Thymus (tissue), 11 donors: ENCODE measurements around the gene UNC13D. TPM values are rescaled to one million over a fixed set of nuclear protein-coding genes. Genes with fewer than 3 reads are reported as not detected.
A peak's percentile ranks its signal among the peaks of the same experiment; 100 is the strongest.

Experiments
- DNase-seq, 9 donors: peaks; one replicate each; pipeline ENCODE4 v3.0.0-alpha.2; 2013; ENCODE audit warnings: low spot score in 9 of 9, low read depth in 6 of 9, missing footprints in 1 of 9
- H3K27ac ChIP-seq, 2 donors: one replicate each; pipeline ENCODE4 v1.5.1; 2013; ENCODE audit warnings: control low read depth in 1 of 2, low read depth in 1 of 2, low read length in 1 of 2, mild to moderate bottlenecking in 1 of 2, moderate library complexity in 1 of 2
- H3K27me3 ChIP-seq, 2 donors: one replicate each; pipeline ENCODE4 v1.5.1; 2013; ENCODE audit warnings: low read length in 1 of 2; ENCODE audit not compliant: control insufficient read depth in 2 of 2, insufficient read depth in 1 of 2
- H3K36me3 ChIP-seq, 2 donors: one replicate each; pipeline ENCODE4 v1.5.1; 2013; ENCODE audit warnings: low read length in 1 of 2, mild to moderate bottlenecking in 1 of 2, moderate library complexity in 1 of 2; ENCODE audit not compliant: control insufficient read depth in 2 of 2, insufficient read depth in 2 of 2
- H3K4me1 ChIP-seq, 2 donors: one replicate each; pipeline ENCODE4 v1.5.1; 2013; ENCODE audit warnings: low read length in 2 of 2; ENCODE audit not compliant: control insufficient read depth in 2 of 2, insufficient read depth in 2 of 2
- H3K4me3 ChIP-seq, 2 donors: one replicate each; pipeline ENCODE4 v1.5.1; 2013; ENCODE audit warnings: low read length in 2 of 2, control low read depth in 1 of 2, mild to moderate bottlenecking in 1 of 2
- H3K9me3 ChIP-seq, 2 donors: one replicate each; pipeline ENCODE4 v1.5.1; 2013; ENCODE audit warnings: low read length in 1 of 2, mild to moderate bottlenecking in 1 of 2; ENCODE audit not compliant: control insufficient read depth in 2 of 2, insufficient read depth in 1 of 2
- WGBS: extraction: QIAGEN DNeasy Blood & Tissue Kit; methylation state at CpG from one replicate; pipeline ENCODE4 v1.1.7; 2013; 5-methylcytosine and 5-hydroxymethylcytosine counted together
- polyA plus RNA-seq: library from polyadenylated mRNA; stranded (reverse); fragments of 200-250 nt; gene quantifications from one replicate; pipeline ENCODE4 v1.2.3, GENCODE V29; 2013
- total RNA-seq: library from RNA; stranded (reverse); fragments of 120-200 nt; gene quantifications from one replicate; pipeline ENCODE4 v1.2.4, GENCODE V29; 2013
- donor health status: healthy.

UNC13D gene
- total and polyA plus RNA-seq, 2 donors = 43.2 to 59.1 TPM

DNA sequence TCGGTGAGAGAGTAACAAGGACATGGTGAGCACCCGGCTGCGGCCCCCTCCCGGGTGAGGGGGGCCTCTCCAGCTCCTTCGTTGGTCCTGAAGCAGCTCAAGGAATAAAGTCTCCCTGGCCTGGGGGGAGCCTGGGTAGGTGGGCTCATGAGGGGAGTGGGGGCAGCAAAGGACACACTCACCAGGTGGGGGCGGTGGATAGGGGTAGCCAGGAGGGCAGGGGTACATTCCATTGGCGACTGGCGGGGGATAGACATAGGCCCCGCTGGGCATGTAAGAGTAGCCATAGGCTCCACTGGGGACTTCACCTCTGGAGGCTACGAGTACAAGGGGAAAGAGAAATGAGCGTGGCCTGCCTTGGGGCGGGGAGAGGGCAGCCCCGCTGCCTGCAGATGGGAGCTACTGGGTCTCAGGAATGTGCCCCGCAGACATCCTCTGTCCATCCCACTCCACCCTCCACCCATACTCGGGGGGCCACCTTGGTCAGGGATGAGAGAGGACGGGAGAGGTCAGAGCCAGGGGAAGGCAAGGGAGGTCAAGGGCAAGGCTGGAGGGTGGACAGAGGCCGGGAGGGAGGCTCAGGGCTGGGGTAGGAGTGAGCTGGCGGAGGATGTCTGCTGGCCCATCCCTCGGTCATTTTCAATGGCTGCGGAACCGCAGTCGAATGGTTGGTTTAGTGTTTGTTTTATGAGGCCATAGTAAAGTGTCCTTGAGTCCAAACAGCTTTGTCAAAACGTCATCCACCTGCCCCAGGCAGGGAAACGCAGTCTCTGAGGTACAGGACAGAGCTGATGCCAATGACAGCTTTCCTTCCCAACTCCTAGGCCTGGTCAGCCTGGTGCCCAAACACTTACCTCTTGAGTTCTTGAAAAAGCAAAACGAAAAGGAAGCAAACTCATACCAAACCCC, 3.7 kb upstream of the UNC13D start:
- Histone ChIP-seq H3K4me1 (peaks cover 5 to 46% of the 10 kb centered on the region in 2 donors), H3K4me3 (no peak overlapping the region), H3K36me3 (peaks cover 55 to 59% of the 10 kb centered on the region in 2 donors), H3K27ac (peak overlapping the region in 1 of 2 donors; percentile 37), H3K9me3 (peaks cover 0 to 6% of the 10 kb centered on the region in 2 donors), H3K27me3 (no peaks in the 10 kb centered on the region)
- 96% methylated on average over 25 of the region's 25 CpGs for WGBS
- DNase-seq = no peak

DNA sequence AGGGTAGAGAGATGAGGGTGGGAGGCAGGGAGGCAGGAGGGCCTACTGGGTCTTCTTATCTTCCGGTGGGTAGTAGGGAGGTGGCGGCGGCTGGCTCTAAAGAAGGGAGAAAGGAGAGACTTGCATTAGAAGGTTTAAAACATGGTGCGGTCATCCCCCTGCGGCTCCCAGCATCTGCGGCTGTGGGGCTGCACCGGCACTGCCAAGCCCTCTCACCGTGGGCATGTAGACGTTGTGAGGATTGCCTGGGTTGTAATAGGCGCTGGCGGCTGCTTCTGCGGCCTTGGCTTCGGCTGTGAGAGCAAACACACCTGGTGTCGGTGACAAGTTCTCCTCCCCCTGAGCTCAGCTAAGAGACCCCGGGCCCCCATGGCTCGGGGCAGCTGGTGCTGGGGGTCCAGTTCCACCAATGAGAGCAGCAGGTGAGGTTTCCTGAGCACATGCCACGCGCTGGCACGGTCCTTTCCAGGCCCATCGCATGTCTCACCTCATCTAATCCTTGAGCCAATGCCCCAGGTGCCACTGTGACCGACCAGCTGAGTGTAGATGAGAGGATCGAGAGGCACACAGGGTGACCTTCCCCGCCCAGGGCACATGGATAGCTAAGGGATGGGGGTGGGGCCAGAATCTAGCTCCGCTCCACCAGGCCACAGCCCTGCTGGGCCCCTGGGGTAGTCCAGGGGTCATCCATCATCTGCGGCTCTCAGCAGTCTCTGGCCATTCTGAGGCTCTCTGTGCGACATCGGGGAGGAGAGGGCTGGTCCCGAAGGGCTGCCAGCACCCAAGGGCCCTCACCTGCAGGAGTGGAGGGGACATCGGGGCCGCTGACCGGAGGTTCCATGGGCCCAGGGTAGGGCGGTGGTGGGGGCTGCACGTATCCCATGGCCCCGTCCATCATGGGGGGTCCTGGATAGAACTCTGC, 2.7 kb upstream of the UNC13D start:
- Histone ChIP-seq H3K27ac (no peak overlapping the region), H3K9me3 (peaks cover 0 to 6% of the 10 kb centered on the region in 2 donors), H3K27me3 (no peaks in the 10 kb centered on the region), H3K4me1 (peaks cover 9 to 55% of the 10 kb centered on the region in 2 donors), H3K4me3 (no peak overlapping the region), H3K36me3 (peaks cover 55 to 62% of the 10 kb centered on the region in 2 donors)
- no peak for DNase-seq
- 98% methylated on average over 34 of the region's 34 CpGs for WGBS

DNA sequence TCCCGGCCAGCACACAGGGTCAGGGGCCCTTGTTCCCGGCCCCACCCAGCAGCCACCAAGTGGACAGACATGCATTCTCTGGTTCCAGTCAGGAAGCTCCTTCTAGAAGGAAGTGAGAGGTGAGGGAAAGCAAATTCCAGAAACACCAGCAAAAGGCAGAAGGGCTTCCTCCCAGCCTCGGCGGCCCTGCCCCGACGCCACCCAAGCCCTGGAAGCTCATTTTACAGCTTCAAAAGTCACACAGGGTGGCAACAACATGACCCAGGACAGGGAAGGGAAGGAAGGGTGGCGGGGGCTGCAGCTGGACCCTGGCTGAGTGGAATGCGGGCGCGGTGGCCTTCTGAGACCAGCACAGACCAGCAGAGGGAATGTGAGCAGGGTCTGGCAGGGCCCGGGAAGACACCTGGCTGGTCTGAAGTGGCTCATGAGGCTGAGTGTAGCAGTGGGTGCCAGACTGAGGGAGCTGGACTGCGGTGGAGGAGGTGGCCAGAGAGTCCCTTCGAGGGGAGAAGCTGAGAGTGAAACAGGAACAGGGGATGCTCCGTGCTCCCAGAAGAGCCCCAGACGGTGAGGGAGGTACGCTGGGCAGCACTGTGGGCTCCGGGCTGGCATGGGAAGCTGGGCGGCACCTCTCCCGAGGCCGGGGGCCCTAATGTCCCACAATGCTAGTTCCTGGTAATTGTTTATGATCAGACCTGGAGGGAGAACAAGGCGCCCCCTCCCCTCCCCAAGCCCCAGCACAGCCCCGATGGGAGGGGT, 1.9 kb upstream of the UNC13D start:
- 94% methylated on average over 22 of the region's 22 CpGs for WGBS
- Histone ChIP-seq H3K27ac (peak overlapping the region in 1 of 2 donors; percentile 25), H3K4me1 (peaks cover 9 to 55% of the 10 kb centered on the region in 2 donors), H3K27me3 (no peaks in the 10 kb centered on the region), H3K9me3 (peaks cover 0 to 6% of the 10 kb centered on the region in 2 donors), H3K36me3 (peaks cover 50 to 57% of the 10 kb centered on the region in 2 donors), H3K4me3 (no peak overlapping the region)
- no peak for DNase-seq

DNA sequence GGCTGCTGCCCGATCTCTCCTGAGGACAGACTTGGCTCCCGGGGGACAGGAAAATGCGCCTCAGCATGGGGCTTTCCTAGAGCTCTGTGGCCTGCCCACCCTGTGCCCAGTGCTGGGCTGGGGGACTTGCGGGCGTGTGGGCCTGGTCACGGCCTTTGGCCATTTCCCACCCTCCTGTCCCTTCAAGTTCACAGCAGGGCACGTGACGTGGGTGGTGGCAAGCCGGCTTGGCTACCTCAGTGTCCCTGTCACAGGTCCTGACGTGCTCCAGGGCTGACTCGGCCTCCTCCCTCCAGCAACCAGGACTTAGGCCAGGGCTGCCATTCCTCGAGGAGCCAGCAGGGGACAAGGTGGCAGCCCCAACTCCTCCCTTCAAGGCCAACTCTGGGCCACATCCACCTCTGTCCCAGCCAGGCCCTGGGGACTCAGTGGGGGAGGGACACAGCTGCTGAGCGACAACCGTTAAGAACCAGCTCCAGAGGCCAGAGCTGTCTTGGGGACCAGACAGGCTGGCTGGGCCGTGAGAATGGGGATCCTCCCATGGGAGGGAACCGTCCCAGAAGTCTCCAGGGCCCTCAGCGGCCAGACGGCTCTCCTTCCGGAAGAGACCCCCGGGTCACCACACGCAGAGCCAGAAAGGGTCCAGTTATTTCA, 981 bp upstream of the UNC13D start:
- H3K9me3 ChIP-seq = peaks cover 0 to 6% of the 10 kb centered on the region in 2 donors
- H3K4me1 ChIP-seq = peaks cover 9 to 55% of the 10 kb centered on the region in 2 donors
- peaks cover 50 to 57% of the 10 kb centered on the region in 2 donors for H3K36me3 ChIP-seq
- H3K4me3 ChIP-seq = no peak overlapping the region
- peak overlapping the region; percentile 48 to 59 for H3K27ac ChIP-seq
- 62% methylated on average over 21 of the region's 21 CpGs for WGBS
- peak in 2 of 9 donors; percentile 55 to 68 for DNase-seq
- H3K27me3 ChIP-seq = no peaks in the 10 kb centered on the region

DNA sequence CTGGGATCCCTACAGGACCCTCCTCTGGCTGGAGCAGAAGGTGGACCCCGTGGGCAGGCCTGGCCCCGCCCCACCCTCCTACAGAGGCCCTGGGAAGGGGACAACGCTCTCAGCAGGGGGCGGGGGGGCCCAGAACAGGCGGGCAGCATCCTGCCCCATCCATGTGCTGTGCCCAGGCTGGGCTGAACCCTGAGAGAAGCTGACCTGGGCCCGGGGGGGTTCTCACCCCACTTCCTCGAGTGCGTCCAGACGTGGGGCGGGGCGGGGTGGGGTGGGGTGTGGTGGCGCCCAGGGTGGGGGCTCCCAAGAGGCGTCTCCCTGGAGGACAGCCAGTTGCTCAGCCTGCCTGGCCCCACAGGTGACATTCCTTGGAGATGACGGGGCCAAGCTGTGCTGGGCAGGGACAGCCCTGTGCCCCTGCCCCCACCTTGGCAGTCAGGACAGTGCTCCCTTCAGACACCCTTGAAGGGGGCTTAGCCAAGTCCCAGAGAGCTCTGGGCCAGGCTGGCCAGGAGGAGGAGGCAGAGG, 390 bp upstream of the UNC13D start:
- no peaks in the 10 kb centered on the region for H3K27me3 ChIP-seq
- peak overlapping the region; percentile 84 to 93 for H3K27ac ChIP-seq
- H3K36me3 ChIP-seq = peaks cover 51 to 58% of the 10 kb centered on the region in 2 donors
- peaks cover 0 to 6% of the 10 kb centered on the region in 2 donors for H3K9me3 ChIP-seq
- DNase-seq = no peak
- WGBS = 27% methylated on average over 14 of the region's 14 CpGs
- peak overlapping the region; percentile 68 to 91 for H3K4me3 ChIP-seq
- H3K4me1 ChIP-seq = peaks cover 9 to 53% of the 10 kb centered on the region in 2 donors

DNA sequence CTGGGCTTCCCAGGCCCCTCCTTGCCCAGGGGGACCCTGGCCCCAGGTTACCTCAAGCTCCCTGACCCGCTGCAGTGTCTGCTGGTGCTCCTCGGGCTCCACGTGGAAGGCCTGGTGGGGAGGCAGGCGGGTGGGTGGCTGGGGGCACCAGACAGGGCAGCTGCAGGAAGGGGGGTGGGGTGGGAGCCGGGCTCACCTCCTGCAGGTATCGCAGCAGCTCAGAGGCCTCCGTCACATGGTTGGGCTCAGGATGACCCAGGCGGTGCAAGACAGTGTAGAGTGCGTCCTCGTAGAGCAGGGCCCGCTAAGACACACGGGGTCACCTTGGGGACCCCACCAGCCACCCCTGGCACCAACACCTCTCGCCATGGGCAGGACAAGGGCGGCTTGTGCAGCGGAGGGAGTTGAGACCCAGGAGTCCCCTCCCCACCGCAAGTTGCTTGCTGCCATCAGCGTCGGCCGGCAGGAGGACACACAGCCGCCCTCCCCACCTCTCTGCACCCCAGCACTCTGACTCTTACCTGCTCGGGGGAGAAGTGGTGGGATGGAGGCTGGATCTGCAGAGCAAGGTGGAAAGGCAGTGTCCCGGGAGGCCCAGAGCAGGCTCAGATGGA, 1.1 kb downstream of the UNC13D start:
- H3K27me3 ChIP-seq = no peaks in the 10 kb centered on the region
- peaks cover 45 to 52% of the 10 kb centered on the region in 2 donors for H3K36me3 ChIP-seq
- peaks cover 9 to 42% of the 10 kb centered on the region in 2 donors for H3K4me1 ChIP-seq
- no peak for DNase-seq
- H3K4me3 ChIP-seq = peak overlapping the region; percentile 68 to 91
- 16% methylated on average over 22 of the region's 22 CpGs for WGBS
- H3K27ac ChIP-seq = peak overlapping the region; percentile 84 to 93
- H3K9me3 ChIP-seq = no peaks in the 10 kb centered on the region

DNA sequence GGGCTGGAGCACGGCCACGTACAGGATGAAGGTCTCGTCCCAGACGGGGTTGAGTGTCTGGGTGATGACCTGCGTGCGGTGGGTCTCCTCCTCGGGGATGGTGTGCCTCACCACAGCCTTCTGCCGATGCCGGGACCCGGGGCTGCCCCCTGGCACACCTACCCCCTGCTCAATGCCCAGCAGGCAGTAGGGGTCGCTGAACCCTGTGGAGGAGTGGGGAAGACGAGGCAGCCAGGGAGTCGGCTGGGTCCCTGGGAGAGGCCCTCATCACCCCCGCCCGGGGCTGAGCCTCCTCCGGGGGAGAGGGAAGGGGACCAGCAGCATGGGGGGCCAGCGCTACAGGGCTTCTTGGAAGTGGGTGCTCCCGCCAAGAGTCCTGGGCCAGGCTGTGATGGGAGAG, 1.8 kb downstream of the UNC13D start:
- Histone ChIP-seq H3K4me3 (peak overlapping the region in 1 of 2 donors; percentile 91), H3K27ac (no peak overlapping the region), H3K27me3 (no peaks in the 10 kb centered on the region), H3K4me1 (peaks cover 9 to 42% of the 10 kb centered on the region in 2 donors), H3K9me3 (no peaks in the 10 kb centered on the region), H3K36me3 (peaks cover 44 to 51% of the 10 kb centered on the region in 2 donors)
- DNase-seq = no peak
- 93% methylated on average over 18 of the region's 18 CpGs for WGBS

DNA sequence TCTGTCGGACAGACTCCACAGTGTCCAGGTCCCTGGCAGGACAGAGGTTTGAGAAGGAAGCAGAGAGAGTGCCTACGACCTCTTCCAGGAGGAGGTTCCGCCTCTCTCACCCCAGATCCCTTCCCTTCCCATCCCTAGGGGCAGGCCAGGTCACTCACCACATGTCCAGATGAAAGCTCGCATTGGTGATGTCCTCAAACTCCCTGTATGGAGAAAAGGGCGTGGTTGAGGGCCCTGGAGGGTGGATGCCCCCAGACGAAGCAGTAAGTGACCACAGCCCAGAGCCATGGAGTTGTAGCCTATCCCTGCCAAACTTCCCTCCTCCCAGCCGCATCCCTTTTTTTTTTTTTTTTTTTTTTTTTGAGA, 3.4 kb downstream of the UNC13D start:
- H3K27ac ChIP-seq = no peak overlapping the region
- H3K36me3 ChIP-seq = peaks cover 38 to 47% of the 10 kb centered on the region in 2 donors
- WGBS = 90% methylated on average over 7 of the region's 7 CpGs
- H3K4me3 ChIP-seq = no peak overlapping the region
- no peaks in the 10 kb centered on the region for H3K27me3 ChIP-seq
- no peak for DNase-seq
- H3K4me1 ChIP-seq = peaks cover 9 to 36% of the 10 kb centered on the region in 2 donors
- no peaks in the 10 kb centered on the region for H3K9me3 ChIP-seq
